BE2C (cell line): ENCODE results near the gene PDK2.

Experiments used
- DNase-seq: peaks from one replicate; pipeline ENCODE4 v3.0.0-alpha.2; 2020
- H3K27me3 ChIP-seq: fragments of 250-450 bp; sonication (Bioruptor Pico); 2 replicates; pipeline ENCODE4 v1.5.1; 2020; ENCODE audit warnings: mild to moderate bottlenecking
- H3K36me3 ChIP-seq: fragments of 250-450 bp; sonication (Bioruptor Pico); 2 replicates; pipeline ENCODE4 v1.5.1; 2020; ENCODE audit warnings: mild to moderate bottlenecking
- H3K4me1 ChIP-seq: fragments of 250-450 bp; sonication (Bioruptor Pico); 2 replicates; pipeline ENCODE4 v1.5.1; 2020
- H3K4me3 ChIP-seq: 2 replicates; pipeline ENCODE4 v1.5.1; 2011; ENCODE audit warnings: low read depth, low read length
- H3K9me3 ChIP-seq: fragments of 250-450 bp; sonication (Bioruptor Pico); 2 replicates; pipeline ENCODE4 v1.5.1; 2020
- TF ChIP-seq, protein P1 (sequence below): IDR thresholded peaks from 2 replicates; pipeline ENCODE4 v1.5.1; 2012; ENCODE audit warnings: mild to moderate bottlenecking, low read depth, low read length

Gene PDK2

DNA sequence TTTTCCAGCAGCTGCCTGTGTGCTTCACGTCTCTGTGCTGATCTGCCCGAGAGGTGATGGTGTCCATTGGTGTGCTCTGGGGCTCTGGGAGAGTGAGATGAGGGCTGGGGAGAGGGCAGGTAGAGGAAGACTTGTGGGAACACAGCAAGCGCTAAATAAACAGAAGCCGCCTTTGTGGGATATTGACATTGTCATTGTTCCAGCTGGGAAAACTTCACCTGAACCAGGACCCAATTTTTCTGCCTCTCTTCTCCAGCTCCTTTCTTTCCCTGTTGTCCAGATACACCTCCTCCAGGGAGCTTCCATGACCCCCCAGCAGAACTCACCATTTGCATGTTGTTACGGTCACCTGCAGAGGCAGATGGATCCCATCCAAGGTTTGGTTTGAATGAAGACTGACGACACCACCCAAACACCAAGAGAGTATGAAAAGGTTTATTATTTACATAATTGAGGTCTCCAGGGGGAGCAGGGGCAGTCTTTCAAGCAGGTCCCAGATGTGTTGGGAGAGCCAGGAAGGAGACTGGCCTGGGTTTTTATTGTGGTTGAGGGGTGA, 42.8 kb upstream of the PDK2 start:
- TF ChIP-seq, protein P1, sequence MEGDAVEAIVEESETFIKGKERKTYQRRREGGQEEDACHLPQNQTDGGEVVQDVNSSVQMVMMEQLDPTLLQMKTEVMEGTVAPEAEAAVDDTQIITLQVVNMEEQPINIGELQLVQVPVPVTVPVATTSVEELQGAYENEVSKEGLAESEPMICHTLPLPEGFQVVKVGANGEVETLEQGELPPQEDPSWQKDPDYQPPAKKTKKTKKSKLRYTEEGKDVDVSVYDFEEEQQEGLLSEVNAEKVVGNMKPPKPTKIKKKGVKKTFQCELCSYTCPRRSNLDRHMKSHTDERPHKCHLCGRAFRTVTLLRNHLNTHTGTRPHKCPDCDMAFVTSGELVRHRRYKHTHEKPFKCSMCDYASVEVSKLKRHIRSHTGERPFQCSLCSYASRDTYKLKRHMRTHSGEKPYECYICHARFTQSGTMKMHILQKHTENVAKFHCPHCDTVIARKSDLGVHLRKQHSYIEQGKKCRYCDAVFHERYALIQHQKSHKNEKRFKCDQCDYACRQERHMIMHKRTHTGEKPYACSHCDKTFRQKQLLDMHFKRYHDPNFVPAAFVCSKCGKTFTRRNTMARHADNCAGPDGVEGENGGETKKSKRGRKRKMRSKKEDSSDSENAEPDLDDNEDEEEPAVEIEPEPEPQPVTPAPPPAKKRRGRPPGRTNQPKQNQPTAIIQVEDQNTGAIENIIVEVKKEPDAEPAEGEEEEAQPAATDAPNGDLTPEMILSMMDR = no peak
- peaks cover 26% of the 10 kb centered on the region for H3K27me3 ChIP-seq

DNA sequence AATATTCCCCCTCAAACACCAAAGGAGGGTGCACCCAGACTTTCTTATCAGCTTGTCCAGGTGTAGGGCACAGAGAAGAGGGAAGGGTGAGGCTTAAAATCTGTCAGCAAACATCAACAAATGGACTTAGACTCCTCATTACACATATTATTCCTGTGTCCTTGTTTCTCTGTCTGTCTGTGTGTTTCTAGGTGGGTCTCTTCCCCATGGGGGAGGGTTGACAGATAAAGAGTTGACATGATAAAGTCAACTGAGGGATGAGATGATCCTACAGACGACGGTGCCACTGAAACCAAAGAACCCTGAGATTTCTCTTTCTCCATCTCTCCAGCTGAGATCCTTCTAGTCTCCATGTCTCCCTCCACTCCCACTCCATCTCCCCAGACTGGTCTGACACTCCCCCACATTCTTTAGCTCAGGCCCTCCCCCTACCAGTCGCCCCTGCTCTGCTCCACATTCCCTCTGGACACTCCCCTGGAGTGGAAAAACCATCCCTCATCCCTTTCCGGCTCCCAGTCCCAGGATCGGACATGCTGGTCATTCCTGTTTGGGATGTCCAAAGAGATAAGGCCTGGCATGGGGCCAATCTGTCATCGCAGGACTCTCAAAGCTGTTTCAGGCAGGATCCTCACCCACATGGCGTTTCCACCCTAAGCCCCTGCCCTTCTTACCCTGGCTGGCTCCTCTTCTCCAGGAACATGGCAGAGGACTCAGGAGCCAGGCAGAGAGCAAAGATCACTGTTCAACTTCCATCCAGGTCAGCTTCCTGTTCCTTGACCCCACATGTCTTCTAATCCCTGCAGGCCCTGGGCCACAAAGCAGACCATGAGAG, 42.1 kb upstream of the PDK2 start:
- DNase-seq = no peak
- Histone ChIP-seq H3K4me1 (no peaks in the 10 kb centered on the region), H3K36me3 (no peaks in the 10 kb centered on the region), H3K9me3 (no peaks in the 10 kb centered on the region), H3K27me3 (peaks cover 32% of the 10 kb centered on the region), H3K4me3 (no peak overlapping the region)
- TF ChIP-seq, protein P1 = no peak

More for the DNA sequence above, 42.8 kb upstream of the PDK2 start:
- Histone ChIP-seq H3K9me3 (no peaks in the 10 kb centered on the region), H3K36me3 (no peaks in the 10 kb centered on the region), H3K4me3 (no peak overlapping the region), H3K4me1 (no peaks in the 10 kb centered on the region)
- DNase-seq = no peak

DNA sequence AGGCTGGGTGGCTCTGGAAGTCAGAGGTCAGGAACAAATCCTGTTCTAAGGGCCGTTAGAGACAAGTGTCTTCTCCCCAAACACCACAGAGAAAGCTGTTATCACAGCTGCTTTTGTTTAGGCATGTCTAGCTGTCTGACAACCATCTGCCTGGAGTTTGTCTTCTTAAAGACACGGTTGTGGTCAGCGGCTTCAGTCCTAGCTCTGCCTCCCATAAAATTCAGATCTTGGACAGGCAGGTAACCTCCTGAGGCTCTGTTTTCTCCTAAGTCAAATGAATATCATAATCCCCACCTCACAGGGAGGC, 41.5 kb upstream of the PDK2 start:
- H3K9me3 ChIP-seq = no peaks in the 10 kb centered on the region
- no peak for DNase-seq
- TF ChIP-seq, protein P1 = no peak
- H3K4me3 ChIP-seq = no peak overlapping the region
- no peaks in the 10 kb centered on the region for H3K36me3 ChIP-seq
- peaks cover 32% of the 10 kb centered on the region for H3K27me3 ChIP-seq
- H3K4me1 ChIP-seq = no peaks in the 10 kb centered on the region

DNA sequence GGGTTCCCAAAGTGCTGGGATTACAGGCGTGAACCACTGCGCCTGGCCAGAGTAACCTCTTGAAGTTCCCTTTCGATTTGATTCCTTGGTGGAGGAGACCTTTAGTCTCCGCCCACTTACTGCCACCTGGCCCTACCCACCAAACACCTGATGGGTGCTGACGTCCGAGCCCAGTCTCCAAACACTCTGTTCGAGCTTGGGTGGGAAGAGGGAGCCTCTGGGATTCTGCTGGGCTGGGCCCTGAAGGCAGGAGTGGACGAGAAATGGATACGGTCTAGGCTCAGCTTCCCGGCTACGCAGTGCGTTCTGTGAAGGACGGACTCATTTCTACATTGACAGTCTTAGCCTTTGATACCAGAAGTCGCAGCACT, 40.1 kb upstream of the PDK2 start:
- no peak for DNase-seq
- H3K27me3 ChIP-seq = peaks cover 32% of the 10 kb centered on the region

DNA sequence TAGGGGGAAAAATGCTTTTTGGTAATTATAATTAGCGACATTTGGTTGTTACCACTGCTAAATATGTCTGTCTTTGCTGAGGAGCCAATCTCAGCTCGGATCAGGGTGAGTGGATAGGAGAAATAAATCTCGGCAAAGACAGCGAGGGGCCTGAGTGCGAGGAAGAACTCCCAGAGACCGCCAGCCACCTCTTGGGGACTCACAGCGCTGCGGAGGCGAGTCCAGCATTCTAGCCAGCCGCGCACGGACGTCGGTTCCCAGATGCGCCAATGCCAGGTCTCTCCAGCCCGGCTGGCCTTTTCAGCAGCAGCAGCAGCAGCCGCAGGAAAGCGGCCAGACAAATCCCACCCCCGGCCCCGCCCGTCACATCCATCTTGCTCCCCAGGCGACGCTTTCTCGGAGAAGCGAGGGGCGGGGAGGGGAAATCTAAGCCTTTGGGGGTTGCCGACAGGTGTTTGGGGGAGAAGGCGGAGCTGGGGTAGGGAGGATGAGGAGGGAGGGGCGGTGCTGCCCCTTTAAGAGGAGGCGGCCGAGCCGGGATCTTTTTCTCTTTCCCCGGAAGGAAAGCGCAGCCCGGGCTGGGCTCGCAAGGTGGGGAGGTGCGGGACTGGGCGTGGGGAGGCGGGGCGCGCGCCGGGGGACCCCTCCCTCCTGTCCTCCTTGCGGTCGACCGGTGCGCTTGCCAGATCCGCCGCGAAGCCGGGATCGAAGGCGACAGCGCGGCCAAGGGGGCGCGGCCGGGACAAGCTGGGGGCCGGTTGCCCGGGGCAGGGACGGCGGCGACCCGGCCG, 39.5 kb upstream of the PDK2 start, which contains the start of gene ITGA3:
Gene ITGA3 (plus strand): TSS at position 685 of the 791 bp plus-strand sequence. CDS start 330 bp downstream, outside the sequence.
- Histone ChIP-seq H3K36me3 (no peaks in the 10 kb centered on the region), H3K4me1 (no peaks in the 10 kb centered on the region), H3K4me3 (peak within 1 kb of the TSS; percentile 54), H3K9me3 (no peaks in the 10 kb centered on the region), H3K27me3 (peaks cover 32% of the 10 kb centered on the region)
- peak; percentile 67 for DNase-seq
- TF ChIP-seq, protein P1 = no peak

More for the DNA sequence above, 40.1 kb upstream of the PDK2 start:
- no peaks in the 10 kb centered on the region for H3K9me3 ChIP-seq
- H3K36me3 ChIP-seq = no peaks in the 10 kb centered on the region
- TF ChIP-seq, protein P1 = no peak
- H3K4me1 ChIP-seq = no peaks in the 10 kb centered on the region
- H3K4me3 ChIP-seq = peak overlapping the region; percentile 54
